HFF-Myc (cell line): ENCODE measurements around the gene OLFM2.
A peak's percentile ranks its signal among the peaks of the same experiment; 100 is the strongest.

Experiments
- DNase-seq: peaks from one replicate; pipeline ENCODE4 v3.0.0-alpha.2; 2011; ENCODE audit warnings: low read depth; ENCODE audit errors: extremely low read depth
- H3K4me3 ChIP-seq: replicated peaks from 2 replicates; pipeline ENCODE4 v1.5.1; 2011; ENCODE audit warnings: low read depth, mild to moderate bottlenecking, control low read depth, low read length
- CTCF ChIP-seq: IDR thresholded peaks from 2 replicates; pipeline ENCODE4 v1.5.1; 2012; ENCODE audit warnings: mild to moderate bottlenecking, low read depth, low read length, control low read depth; ENCODE audit errors: missing control alignments

The OLFM2 gene

GRCh38 chr19:9943744-9944143 lies 7.4 kb upstream of the OLFM2 start:
- no peak for TF ChIP-seq CTCF
- no peak for DNase-seq
- H3K4me3 ChIP-seq = no peak overlapping the region

DNA sequence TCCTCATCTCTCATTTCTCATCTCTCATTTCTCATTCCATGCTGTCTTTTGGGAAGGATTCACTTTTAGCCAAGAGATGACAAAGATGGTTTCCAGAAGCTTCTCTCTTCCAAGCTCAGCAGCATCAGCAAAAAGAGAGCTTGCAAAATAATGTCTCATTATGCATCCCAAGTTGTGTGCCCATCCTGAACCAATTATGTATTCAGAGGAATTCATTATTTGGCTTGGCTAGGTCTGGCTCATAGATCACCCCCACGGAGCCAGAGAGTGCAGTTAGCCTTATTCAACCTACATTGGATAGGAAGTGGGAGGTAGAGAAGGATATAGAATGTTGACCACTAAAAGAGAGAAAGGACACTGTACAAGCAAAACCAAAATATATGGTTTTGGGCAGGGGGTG lies 5.4 kb upstream of the OLFM2 start:
- no peak for TF ChIP-seq CTCF
- no peak for DNase-seq
- H3K4me3 ChIP-seq = no peak overlapping the region

- DNase-seq = no peak
- TF ChIP-seq CTCF = no peak
Observed at GRCh38 chr19:9941231-9941630, 4.9 kb upstream of the OLFM2 start.

GRCh38 chr19:9940778-9941177 lies 4.5 kb upstream of the OLFM2 start:
- no peak for TF ChIP-seq CTCF
- no peak for DNase-seq
- no peak overlapping the region for H3K4me3 ChIP-seq

More at GRCh38 chr19:9941231-9941630, 4.9 kb upstream of the OLFM2 start:
- H3K4me3 ChIP-seq = no peak overlapping the region

GRCh38 chr19:9939301-9939913 lies 3.1 kb upstream of the OLFM2 start:
- DNase-seq = no peak
- no peak for TF ChIP-seq CTCF

DNA sequence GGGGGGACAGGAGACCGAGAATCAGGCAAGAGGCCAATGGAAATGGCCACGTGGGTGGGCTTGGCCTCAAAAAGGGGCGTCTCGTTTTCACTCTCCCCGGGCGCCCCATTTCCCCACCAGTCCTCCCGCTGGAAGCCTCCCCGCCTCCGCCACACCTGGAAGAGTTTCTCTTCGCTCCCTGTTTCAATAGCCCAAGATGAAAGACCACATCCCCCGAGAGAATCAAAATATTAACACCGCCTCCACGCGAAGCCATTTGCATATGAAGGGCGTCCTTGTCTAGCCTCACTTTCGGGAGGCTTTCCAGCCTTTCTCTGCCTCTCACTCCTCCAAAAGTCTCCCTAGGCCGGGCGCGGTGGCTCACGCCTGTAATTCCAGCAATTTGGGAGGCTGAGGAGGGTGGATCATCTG lies 691 bp upstream of the OLFM2 start:
- no peak for TF ChIP-seq CTCF
- DNase-seq = no peak
- peak overlapping the region; percentile 13; the same call in 1 of the 2 replicates for H3K4me3 ChIP-seq

More at GRCh38 chr19:9939301-9939913, 3.1 kb upstream of the OLFM2 start:
- H3K4me3 ChIP-seq = no peak overlapping the region
